GM10266 (cell line): ENCODE results near the gene ZSWIM1.
"Not testable (repeated sequence)": the region's sequence is repeated elsewhere in the genome, so short reads cannot be mapped to it uniquely, and the experiment has no call there.

Experiments used
- DNase-seq: peaks from one replicate; pipeline ENCODE4 v3.0.0; 2012; ENCODE audit errors: extremely low spot score
- TF ChIP-seq, protein P1 (sequence below): IDR thresholded peaks from 2 replicates; pipeline ENCODE4 v1.5.1; 2012; ENCODE audit warnings: mild to moderate bottlenecking, low read depth; ENCODE audit not compliant: control insufficient read depth, insufficient read depth; ENCODE audit errors: missing control alignments

The ZSWIM1 gene

DNA sequence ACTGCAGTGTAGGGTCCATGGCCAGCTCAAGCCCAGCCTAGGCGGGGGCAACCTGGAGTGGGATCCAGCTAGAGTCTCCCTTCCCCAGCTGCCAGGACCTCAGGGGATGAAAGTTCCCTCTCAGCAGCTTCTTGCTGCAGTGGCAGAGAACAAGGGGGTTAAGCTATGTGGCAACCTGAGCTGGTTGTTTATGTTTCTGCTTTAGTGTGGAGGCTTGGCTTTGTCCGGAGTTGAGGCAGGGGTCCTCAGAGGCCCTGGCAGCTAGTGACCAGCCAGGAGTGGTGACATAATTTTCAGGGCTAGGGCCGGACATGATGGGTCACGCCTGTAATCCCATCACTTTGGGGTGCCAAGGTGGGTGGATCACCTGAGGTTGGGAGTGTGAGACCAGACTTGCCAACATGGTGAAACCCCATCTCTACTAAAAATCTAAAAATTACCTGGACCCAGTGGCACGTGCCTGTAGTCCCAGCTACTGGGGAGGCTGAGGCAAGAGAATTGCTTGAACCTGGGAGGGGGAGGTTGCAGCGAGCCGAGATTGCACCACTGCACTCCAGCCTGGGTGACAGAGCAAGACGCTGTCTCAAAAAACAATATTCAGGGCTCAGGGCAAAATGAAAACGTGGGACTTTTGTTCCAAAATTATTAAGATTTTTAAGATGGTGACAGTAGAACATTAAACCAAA lies 44.9 kb downstream of the ZSWIM1 start:
- DNase-seq, result no peak
- TF ChIP-seq, protein P1, sequence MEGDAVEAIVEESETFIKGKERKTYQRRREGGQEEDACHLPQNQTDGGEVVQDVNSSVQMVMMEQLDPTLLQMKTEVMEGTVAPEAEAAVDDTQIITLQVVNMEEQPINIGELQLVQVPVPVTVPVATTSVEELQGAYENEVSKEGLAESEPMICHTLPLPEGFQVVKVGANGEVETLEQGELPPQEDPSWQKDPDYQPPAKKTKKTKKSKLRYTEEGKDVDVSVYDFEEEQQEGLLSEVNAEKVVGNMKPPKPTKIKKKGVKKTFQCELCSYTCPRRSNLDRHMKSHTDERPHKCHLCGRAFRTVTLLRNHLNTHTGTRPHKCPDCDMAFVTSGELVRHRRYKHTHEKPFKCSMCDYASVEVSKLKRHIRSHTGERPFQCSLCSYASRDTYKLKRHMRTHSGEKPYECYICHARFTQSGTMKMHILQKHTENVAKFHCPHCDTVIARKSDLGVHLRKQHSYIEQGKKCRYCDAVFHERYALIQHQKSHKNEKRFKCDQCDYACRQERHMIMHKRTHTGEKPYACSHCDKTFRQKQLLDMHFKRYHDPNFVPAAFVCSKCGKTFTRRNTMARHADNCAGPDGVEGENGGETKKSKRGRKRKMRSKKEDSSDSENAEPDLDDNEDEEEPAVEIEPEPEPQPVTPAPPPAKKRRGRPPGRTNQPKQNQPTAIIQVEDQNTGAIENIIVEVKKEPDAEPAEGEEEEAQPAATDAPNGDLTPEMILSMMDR, result no peak

- DNase-seq, result no peak
These were observed 45.7 kb downstream of the ZSWIM1 start for GRCh38 chr20:45926731-45927070.

DNA sequence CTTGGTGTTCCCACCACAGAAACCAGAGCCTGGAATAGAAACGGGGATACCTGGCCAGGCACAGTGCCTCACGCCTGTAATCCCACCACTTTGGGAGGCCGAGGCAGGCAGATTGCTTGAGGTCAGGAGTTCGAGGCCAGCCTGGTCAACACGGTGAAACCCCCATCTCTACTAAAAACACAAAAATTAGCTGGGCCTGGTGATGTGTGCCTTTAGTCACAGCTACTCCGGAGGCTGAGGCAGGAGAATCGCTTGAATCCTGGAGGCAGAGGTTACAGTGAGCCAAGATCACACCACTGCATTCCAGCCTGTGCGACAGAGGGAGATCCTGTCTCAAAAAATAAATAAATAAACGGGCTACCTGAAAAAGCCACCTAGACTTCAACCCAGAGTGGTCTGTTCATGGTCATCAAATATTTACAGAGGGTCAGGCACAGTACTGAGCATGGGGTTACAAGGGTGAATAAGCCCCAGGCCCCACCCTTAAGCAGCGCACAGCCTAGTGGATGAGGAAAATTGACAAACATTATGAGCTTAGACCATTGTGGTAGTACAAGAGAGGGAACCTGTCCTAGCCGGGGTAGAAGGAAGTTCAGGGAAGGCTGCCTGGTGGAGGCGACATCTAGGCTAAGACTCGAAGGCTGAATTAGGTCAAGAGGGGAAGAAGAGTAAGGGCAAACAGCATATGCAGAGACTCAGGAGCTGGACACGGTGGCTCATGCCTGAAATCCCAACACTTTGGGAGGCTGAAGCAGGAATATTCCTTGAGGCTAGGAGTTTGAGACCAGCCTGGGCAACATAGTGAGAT lies 46.2 kb downstream of the ZSWIM1 start:
- TF ChIP-seq, protein P1, result no peak
- no peak for DNase-seq

More at GRCh38 chr20:45926731-45927070, 45.7 kb downstream of the ZSWIM1 start:
- TF ChIP-seq, protein P1, result no peak

DNA sequence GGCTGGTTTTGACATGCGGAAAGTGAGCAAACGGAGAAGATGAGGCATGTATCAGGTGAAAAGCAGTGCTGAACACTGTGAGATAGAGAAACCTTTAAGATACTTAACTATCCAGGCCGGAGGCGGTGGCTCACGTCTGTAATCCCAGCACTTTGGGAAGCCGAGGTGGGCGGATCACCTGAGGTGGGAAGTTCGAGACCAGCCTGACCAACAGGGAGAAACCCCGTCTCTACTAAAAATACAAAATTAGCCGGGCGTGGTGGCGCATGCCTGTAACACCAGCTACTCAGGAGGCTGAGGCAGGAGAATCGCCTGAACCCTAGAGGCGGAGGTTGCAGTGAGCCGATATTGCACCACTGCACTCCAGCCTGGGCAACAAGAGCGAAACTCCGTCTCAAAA lies 50.7 kb downstream of the ZSWIM1 start:
- DNase-seq, result not testable (repeated sequence)

GRCh38 chr20:45933266-45934045 lies 52.4 kb downstream of the ZSWIM1 start:
- TF ChIP-seq, protein P1, result peak; percentile 52

GRCh38 chr20:45934046-45934585 lies 53.1 kb downstream of the ZSWIM1 start:
- TF ChIP-seq, protein P1, result no peak
- DNase-seq, result no peak

More at GRCh38 chr20:45933266-45934045, 52.4 kb downstream of the ZSWIM1 start:
- peak; percentile 80 for DNase-seq
